ENCODE data around the gene DCDC1. TPM values are rescaled to one million over a fixed set of nuclear protein-coding genes. Genes with fewer than 3 reads are reported as not detected.

Gene DCDC1
- total RNA-seq, 1 donor from 2014 or later: 0.47 TPM

GRCh38 chr11:30917266-30917665 is 452.3 kb downstream of the DCDC1 start:
- no peaks in the 10 kb centered on the region for H3K27me3 Mint-ChIP-seq (ENCODE audit: unreplicated experiment)
- no peak overlapping the region for H3K4me3 Mint-ChIP-seq (ENCODE audit: unreplicated experiment)
- DNase-seq: no peak
- no peak for TF ChIP-seq CTCF (IDR thresholded peaks at IDR 0.05; ENCODE audit: partially characterized antibody, unreplicated experiment)
- no peaks in the 10 kb centered on the region for H3K9me3 Mint-ChIP-seq (ENCODE audit: unreplicated experiment)
- H3K4me1 Mint-ChIP-seq (ENCODE audit: low read depth, unreplicated experiment): peaks cover 10% of the 10 kb centered on the region
- H3K36me3 Mint-ChIP-seq (ENCODE audit: unreplicated experiment): no peaks in the 10 kb centered on the region
- H3K27ac Mint-ChIP-seq (ENCODE audit: unreplicated experiment): no peak overlapping the region

DNA sequence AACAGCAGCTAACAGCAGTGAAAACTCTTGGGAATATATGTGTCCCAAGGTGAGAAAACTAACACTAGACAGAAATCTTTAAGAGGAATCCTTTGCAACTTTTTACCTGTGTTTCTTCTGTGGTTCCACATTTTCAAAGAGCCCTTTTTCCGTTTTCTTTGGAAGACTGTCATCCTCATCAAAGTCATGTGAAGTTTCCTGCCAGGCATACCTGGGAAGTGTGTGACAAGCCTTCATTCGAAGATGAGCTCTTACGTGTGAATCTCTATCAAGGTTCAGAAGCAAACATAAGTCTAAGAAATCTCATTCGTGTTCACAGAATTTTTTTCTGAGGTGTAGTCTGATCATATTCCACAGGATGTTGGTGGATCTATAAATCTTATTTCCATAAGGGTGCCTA is 452.8 kb downstream of the DCDC1 start:
- no peaks in the 10 kb centered on the region for H3K36me3 Mint-ChIP-seq (ENCODE audit: unreplicated experiment)

DNA sequence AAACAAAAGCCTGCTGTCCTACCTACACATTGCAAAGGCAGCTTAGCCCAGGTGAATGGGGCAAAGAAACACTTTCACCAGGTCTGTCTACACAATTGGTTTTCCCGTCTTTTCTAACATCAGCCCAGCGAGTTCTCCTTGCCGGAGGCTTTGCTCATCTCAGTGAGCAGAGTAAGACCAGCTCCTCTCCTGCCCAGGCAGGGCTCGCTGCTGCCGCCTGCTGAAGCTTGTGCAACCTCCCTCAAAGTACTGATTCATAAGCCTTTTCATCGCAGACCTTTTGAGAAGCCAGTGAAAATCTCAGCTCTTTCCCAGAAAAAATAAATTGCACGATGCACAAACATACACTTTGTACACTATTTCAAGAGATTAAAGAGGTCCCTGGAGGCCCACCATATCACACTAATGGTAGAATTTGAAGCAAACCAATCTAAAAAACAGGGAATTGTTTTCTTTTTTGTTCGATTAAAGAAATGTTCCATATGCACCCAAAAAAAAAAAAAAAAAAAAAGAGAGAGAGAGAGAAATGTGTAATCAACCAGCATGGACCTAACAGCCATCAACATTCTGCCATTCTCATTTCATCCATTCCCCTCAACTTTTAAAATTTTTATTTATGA is 455.3 kb downstream of the DCDC1 start:
- peak; percentile 61 for TF ChIP-seq CTCF (IDR thresholded peaks at IDR 0.05; ENCODE audit: partially characterized antibody, unreplicated experiment)
- Mint-ChIP-seq H3K4me1 (ENCODE audit: low read depth, unreplicated experiment) (no peaks in the 10 kb centered on the region), H3K27ac (ENCODE audit: unreplicated experiment) (no peak overlapping the region)

More for the DNA sequence above, 452.8 kb downstream of the DCDC1 start:
- no peak for TF ChIP-seq CTCF (IDR thresholded peaks at IDR 0.05; ENCODE audit: partially characterized antibody, unreplicated experiment)
- H3K4me3 Mint-ChIP-seq (ENCODE audit: unreplicated experiment): no peak overlapping the region
- no peaks in the 10 kb centered on the region for H3K27me3 Mint-ChIP-seq (ENCODE audit: unreplicated experiment)
- peaks cover 8% of the 10 kb centered on the region for H3K4me1 Mint-ChIP-seq (ENCODE audit: low read depth, unreplicated experiment)
- no peaks in the 10 kb centered on the region for H3K9me3 Mint-ChIP-seq (ENCODE audit: unreplicated experiment)
- DNase-seq: no peak
- no peak overlapping the region for H3K27ac Mint-ChIP-seq (ENCODE audit: unreplicated experiment)

DNA sequence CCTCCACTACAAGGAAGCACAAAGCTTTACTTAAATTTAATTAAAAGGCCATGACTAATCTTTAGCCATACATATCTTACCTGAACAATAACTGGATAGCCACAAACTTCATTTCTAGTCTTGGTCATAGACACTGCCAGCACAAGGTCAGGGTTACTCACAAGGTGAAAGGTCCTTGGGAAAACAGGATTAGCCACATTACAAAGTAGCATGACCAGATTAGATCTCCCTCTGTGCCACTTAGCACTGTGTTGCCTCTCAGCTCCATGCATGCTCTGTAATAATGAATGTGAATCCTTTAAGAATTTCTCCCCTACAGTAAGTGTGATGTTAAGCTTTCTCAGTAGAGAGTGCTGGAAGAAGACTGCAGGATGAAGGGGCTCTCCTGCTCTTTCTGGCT is 458.3 kb downstream of the DCDC1 start:
- no peak for DNase-seq
- Mint-ChIP-seq H3K27ac (ENCODE audit: unreplicated experiment) (no peak overlapping the region), H3K4me3 (ENCODE audit: unreplicated experiment) (no peak overlapping the region), H3K27me3 (ENCODE audit: unreplicated experiment) (peaks cover 1% of the 10 kb centered on the region), H3K36me3 (ENCODE audit: unreplicated experiment) (no peaks in the 10 kb centered on the region), H3K4me1 (ENCODE audit: low read depth, unreplicated experiment) (no peaks in the 10 kb centered on the region), H3K9me3 (ENCODE audit: unreplicated experiment) (no peaks in the 10 kb centered on the region)
- no peak for TF ChIP-seq CTCF (IDR thresholded peaks at IDR 0.05; ENCODE audit: partially characterized antibody, unreplicated experiment)

More for the DNA sequence above, 455.3 kb downstream of the DCDC1 start:
- Mint-ChIP-seq H3K9me3 (ENCODE audit: unreplicated experiment) (no peaks in the 10 kb centered on the region), H3K4me3 (ENCODE audit: unreplicated experiment) (no peak overlapping the region), H3K36me3 (ENCODE audit: unreplicated experiment) (no peaks in the 10 kb centered on the region), H3K27me3 (ENCODE audit: unreplicated experiment) (peaks cover 1% of the 10 kb centered on the region)
- DNase-seq: peak; percentile 82

DNA sequence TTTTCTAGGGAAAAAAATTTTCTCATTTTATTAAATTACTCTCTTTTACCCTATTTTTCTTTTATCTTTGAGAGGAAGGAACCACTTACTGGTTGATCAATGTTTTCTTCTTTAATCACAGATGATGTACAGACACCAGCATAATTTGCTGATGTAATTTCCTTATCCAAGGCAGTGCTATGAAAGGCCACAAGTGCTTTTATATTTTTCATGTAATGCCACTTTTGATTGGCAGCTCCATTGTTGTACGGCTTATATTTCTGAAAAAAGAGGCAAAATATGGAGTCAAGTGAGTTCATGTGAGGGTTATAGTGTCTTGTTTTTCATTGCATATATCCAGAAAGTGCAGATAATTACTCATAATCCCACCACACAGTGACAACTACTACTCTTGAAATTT is 460.7 kb downstream of the DCDC1 start:
- DNase-seq: no peak
- H3K4me1 Mint-ChIP-seq (ENCODE audit: low read depth, unreplicated experiment): no peaks in the 10 kb centered on the region
- H3K27ac Mint-ChIP-seq (ENCODE audit: unreplicated experiment): no peak overlapping the region
- no peak for TF ChIP-seq CTCF (IDR thresholded peaks at IDR 0.05; ENCODE audit: partially characterized antibody, unreplicated experiment)
- H3K36me3 Mint-ChIP-seq (ENCODE audit: unreplicated experiment): no peaks in the 10 kb centered on the region
- no peak overlapping the region for H3K4me3 Mint-ChIP-seq (ENCODE audit: unreplicated experiment)
- peaks cover 5% of the 10 kb centered on the region for H3K27me3 Mint-ChIP-seq (ENCODE audit: unreplicated experiment)
- H3K9me3 Mint-ChIP-seq (ENCODE audit: unreplicated experiment): no peaks in the 10 kb centered on the region
